ENCODE results near the gene CTDSPL.

The CTDSPL gene

DNA sequence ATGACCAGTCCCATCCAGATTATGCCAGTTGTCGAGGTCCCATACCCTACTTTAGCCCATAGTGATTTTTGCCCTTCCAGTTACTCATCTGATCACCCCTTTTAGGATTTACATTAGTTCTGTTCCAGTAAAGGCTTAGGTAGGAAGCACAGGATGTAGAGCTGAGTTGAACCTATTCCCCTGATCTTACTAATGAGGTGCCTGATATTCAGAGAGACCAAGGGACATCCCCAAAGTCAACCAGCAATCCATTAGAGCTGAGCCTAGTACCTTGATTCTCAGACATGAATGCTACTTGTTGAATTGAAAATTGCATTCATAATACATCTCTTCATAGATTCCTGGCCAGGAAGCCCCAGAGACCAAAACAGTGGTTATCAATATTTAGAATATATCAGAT, 24.7 kb downstream of the CTDSPL start:
- TF ChIP-seq, protein P1, sequence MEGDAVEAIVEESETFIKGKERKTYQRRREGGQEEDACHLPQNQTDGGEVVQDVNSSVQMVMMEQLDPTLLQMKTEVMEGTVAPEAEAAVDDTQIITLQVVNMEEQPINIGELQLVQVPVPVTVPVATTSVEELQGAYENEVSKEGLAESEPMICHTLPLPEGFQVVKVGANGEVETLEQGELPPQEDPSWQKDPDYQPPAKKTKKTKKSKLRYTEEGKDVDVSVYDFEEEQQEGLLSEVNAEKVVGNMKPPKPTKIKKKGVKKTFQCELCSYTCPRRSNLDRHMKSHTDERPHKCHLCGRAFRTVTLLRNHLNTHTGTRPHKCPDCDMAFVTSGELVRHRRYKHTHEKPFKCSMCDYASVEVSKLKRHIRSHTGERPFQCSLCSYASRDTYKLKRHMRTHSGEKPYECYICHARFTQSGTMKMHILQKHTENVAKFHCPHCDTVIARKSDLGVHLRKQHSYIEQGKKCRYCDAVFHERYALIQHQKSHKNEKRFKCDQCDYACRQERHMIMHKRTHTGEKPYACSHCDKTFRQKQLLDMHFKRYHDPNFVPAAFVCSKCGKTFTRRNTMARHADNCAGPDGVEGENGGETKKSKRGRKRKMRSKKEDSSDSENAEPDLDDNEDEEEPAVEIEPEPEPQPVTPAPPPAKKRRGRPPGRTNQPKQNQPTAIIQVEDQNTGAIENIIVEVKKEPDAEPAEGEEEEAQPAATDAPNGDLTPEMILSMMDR (IDR thresholded peaks at IDR 0.05; ENCODE audit: low read depth, low read length, missing control alignments), result no peak
- DNase-seq (ENCODE audit: low read depth), result no peak
- no peak overlapping the region for H3K4me3 ChIP-seq (ENCODE audit: low read depth, low read length)
- in situ Hi-C loops (cut with HindIII; ENCODE audit: low sequenced_read_pairs), result no loop called here

DNA sequence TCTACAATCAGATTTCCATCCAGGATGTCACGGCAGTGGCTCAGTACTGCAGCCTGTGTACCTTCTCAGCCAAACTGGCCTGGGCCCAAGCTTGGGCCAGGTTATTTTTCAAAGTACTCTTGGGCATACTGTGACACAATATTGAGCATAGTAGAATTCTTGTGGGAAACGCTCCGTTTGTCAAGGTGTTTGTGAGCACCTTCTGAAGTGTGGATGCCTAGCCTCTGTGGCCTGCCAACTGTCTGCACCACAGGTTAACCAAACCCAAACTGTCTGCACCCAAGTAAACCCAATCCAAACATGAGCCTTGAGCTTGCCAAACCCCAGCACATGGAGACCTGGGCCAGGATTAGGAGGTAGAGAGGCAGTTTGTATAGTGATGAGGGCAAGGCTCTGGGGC, 25.4 kb downstream of the CTDSPL start:
- no peak for DNase-seq (ENCODE audit: low read depth)
- in situ Hi-C loops (cut with HindIII; ENCODE audit: low sequenced_read_pairs), result no loop called here
- TF ChIP-seq, protein P1 (IDR thresholded peaks at IDR 0.05; ENCODE audit: low read depth, low read length, missing control alignments), result no peak
- no peak overlapping the region for H3K4me3 ChIP-seq (ENCODE audit: low read depth, low read length)

DNA sequence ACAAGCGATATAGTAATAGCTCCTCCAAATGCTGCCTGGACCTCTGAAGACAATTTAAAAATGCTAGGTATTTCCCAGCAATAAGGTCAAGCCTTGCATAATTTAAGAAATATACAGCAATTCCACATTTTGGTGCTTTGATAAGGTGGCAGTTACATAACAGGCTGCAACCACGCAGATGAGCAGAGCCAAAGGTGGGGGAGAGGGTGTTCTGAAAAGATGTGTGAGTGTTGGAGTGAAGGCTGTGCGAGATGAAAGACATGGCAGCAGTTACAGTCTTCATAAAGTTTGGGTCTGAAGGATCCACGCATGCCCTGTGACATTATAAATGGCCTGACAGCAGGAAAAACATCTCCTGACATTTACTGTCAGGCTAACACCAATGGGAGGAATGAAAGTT, 26.1 kb downstream of the CTDSPL start:
- TF ChIP-seq, protein P1 (IDR thresholded peaks at IDR 0.05; ENCODE audit: low read depth, low read length, missing control alignments), result no peak
- in situ Hi-C loops (cut with HindIII; ENCODE audit: low sequenced_read_pairs), result no loop called here
- H3K4me3 ChIP-seq (ENCODE audit: low read depth, low read length), result no peak overlapping the region
- no peak for DNase-seq (ENCODE audit: low read depth)

DNA sequence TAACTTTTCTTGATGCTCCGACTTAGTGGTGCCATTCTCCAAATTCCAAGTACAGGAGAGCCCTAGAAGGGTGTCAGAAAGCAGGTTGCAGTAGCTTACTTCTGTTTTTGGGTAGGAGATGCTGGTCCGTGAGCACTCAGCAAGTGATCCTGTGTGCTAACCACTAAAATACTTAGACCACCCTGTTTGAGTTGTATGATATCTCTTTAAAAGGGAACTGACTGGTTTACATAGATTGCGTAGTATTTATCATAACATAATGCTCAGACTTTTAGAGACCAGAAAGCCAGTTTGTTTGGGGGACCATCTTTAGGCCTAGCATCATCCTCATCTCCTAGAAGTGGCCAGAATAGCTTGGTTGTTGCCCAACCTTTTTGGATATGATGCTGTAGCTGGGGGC, 26.7 kb downstream of the CTDSPL start:
- no peak overlapping the region for H3K4me3 ChIP-seq (ENCODE audit: low read depth, low read length)
- DNase-seq (ENCODE audit: low read depth), result no peak
- TF ChIP-seq, protein P1 (IDR thresholded peaks at IDR 0.05; ENCODE audit: low read depth, low read length, missing control alignments), result no peak
- in situ Hi-C loops (cut with HindIII; ENCODE audit: low sequenced_read_pairs), result no loop called here

DNA sequence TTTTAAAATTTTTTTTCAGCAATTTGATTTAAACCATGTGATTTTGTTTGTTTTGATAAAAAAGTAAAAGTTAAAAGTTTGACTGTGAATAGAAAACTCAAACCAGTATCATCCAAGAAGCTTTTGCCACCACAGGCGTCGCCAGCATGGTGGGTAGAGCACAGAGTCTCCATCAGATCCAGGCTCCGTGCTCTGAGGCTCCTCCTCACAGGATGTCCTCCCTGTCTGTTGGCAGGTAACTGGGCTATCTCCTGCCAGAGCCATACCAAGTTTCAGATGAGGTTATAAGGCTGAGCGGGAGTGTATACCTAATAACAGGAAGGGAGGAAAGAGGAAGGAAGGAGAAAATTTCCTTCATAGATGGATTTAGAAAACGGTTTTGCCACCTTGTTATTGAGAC, 28.8 kb downstream of the CTDSPL start:
- no peak for DNase-seq (ENCODE audit: low read depth)
- in situ Hi-C loops (cut with HindIII; ENCODE audit: low sequenced_read_pairs), result no loop called here
- TF ChIP-seq, protein P1 (IDR thresholded peaks at IDR 0.05; ENCODE audit: low read depth, low read length, missing control alignments), result no peak

DNA sequence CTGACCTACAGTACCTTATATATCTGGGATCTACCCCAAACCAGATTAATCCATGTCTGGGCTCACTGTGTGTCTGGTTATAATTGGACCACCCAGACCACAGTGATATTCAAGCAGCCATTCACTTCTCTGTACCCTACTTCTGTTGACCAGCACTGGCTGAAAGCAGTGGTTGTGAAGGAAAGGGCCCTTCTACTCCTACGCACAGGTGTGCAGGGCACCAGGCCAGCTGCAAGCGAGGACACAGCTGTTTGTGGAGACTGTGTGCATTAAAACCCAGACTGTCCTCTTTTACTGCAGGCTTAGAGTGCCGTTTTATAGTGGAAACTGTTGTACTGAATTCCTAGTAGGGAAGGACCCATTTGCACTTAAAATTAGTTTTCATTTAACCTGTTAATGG, 29.5 kb downstream of the CTDSPL start:
- TF ChIP-seq, protein P1 (IDR thresholded peaks at IDR 0.05; ENCODE audit: low read depth, low read length, missing control alignments), result no peak
- no peak for DNase-seq (ENCODE audit: low read depth)
- no peak overlapping the region for H3K4me3 ChIP-seq (ENCODE audit: low read depth, low read length)
- in situ Hi-C loops (cut with HindIII; ENCODE audit: low sequenced_read_pairs), result no loop called here

More for the DNA sequence above, 28.8 kb downstream of the CTDSPL start:
- no peak overlapping the region for H3K4me3 ChIP-seq (ENCODE audit: low read depth, low read length)
